ENCODE data around the gene GCK. TPM values are rescaled to one million over a fixed set of nuclear protein-coding genes. Genes with fewer than 3 reads are reported as not detected.
A peak's percentile ranks its signal among the peaks of the same experiment; 100 is the strongest.

The GCK gene
- total RNA-seq, 2 experiments from 2014 or later, result 0.53 to 1.3 TPM

GRCh38 chr7:44101303-44101965, 87.8 kb downstream of the GCK start:
- H3K36me3 Mint-ChIP-seq (ENCODE audit: low read depth), result peaks cover 3% of the 10 kb centered on the region
- H3K4me3 Mint-ChIP-seq, result no peak overlapping the region
- peaks cover 25% of the 10 kb centered on the region for H3K4me1 Mint-ChIP-seq
- no peak overlapping the region for H3K27ac Mint-ChIP-seq
- H3K27me3 Mint-ChIP-seq, result peaks cover 4% of the 10 kb centered on the region
- ChIA-PET POLR2A (no interaction called here), CTCF (no interaction called here)
- H3K9me3 Mint-ChIP-seq (ENCODE audit: low read depth), result no peaks in the 10 kb centered on the region
- intact Hi-C loops (cut with DNase I, micrococcal nuclease), result no loop called here
- DNase-seq (no peak), ATAC-seq (no peak)

DNA sequence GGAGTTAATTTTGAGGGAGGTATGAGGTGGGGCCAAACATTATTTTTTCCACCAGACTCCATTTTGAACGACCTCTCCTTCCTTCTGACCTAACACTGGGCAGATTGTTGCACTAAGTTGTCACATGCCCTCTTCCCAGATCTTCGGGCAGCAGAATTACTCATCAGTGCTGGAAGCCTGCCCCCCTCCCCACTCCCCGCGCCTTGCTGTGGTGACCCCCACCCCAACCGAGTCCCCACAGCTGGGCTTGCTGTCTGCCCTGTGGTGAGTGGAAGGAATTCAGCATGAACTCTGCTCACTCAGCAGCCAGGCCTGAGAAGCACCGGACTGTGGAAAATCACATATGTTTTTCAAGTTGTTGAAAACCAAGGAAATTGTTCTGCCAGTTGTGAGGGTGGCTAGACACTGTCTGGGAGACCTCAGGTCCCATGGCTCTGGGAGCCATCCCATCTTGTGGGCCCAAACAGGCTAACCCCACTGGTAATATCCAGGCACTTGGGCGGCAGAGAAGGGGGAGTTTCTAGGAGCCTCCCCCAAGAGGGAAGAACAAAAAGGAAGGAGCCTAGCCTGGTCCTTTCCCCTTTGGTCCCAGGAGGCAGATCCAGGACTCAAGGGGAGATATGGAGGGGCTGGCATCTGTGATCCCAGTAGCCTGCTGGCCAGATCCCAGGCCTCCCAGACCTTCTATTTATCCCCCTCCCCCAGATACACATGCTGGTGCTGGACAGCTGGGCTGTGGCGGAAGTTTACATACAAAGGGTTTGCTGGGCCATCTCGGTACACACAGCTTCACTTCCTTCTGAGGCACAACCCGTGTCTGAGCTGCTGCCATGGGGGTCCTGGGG, 88.6 kb downstream of the GCK start:
- Mint-ChIP-seq H3K4me1 (peaks cover 21% of the 10 kb centered on the region), H3K36me3 (ENCODE audit: low read depth) (no peaks in the 10 kb centered on the region), H3K27me3 (peaks cover 4% of the 10 kb centered on the region), H3K27ac (no peak overlapping the region), H3K9me3 (ENCODE audit: low read depth) (no peaks in the 10 kb centered on the region), H3K4me3 (no peak overlapping the region)
- CTCF ChIA-PET, result no interaction called here
- POLR2A ChIA-PET, result no interaction called here
- no peak for DNase-seq
- intact Hi-C loops (cut with DNase I, micrococcal nuclease), result no loop called here
- ATAC-seq, result no peak

- CTCF ChIA-PET, result interaction anchor here (2.7 kb wide), 1 partner anchor 10 kb away, joined by 7 read pairs; no protein-coding TSS in a partner anchor
- no peak overlapping the region for H3K27ac Mint-ChIP-seq
- H3K36me3 Mint-ChIP-seq (ENCODE audit: low read depth), result no peaks in the 10 kb centered on the region
- H3K4me3 Mint-ChIP-seq, result no peak overlapping the region
- peaks cover 4% of the 10 kb centered on the region for H3K27me3 Mint-ChIP-seq
- peaks cover 15% of the 10 kb centered on the region for H3K4me1 Mint-ChIP-seq
- no peak for ATAC-seq
- intact Hi-C loops (cut with DNase I, micrococcal nuclease), result no loop called here
- no peak for DNase-seq
- POLR2A ChIA-PET, result no interaction called here
- no peaks in the 10 kb centered on the region for H3K9me3 Mint-ChIP-seq (ENCODE audit: low read depth)
Measured at GRCh38 chr7:44099669-44100068, 89.6 kb downstream of the GCK start.

DNA sequence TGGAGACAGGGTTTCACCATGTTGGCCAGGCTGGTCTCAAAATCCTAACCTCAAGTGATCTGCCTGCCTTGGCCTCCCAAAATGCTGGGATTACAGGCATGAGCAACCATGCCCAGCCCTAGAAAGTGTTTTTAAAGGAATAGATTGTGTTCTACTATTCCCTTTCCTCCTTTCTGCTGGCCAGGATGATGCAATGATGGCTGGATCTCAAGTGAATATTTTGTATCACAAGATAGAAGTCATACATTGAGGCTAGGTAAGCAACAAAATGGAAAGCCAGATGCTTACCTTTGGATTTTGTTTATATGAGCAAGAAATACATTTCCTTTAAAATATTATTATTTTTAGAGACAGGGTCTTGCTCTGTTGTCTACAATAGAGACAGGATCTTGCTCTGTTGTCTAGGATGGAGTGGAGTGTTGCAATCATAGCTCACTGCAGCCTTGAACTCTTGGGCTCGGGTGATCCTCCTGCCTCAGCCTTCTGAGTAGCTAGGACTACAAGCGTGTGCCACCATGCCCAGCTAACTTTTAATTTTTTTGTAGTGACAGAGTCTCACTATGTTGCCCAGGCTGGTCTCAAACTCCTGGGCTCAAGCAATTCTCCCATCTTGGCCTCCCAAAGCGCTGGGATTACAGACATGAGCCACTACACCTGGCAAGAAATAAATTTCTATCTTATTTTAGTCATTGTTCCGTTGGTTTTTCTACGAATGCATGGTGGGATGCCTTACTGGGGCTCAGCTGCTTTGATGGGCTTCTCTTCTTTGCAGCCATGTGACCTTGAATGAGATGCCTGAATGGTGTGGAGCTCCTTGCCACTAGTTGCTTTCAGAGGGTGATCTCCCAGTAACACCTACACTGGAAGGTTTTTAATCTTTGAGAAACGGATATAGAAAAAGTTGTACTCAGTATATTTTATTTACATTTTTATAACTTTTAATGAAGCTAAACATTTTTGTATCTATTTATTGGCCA, 90.9 kb downstream of the GCK start:
- Mint-ChIP-seq H3K4me1 (peaks cover 15% of the 10 kb centered on the region), H3K4me3 (no peak overlapping the region), H3K27ac (peak overlapping the region; percentile 49), H3K27me3 (peaks cover 3% of the 10 kb centered on the region), H3K36me3 (ENCODE audit: low read depth) (no peaks in the 10 kb centered on the region), H3K9me3 (ENCODE audit: low read depth) (no peaks in the 10 kb centered on the region)
- DNase-seq, result no peak
- ChIA-PET POLR2A (interaction anchor here (0.7 kb wide), 1 partner anchor 939 kb away, joined by 3 read pairs; no protein-coding TSS in a partner anchor), CTCF (interaction anchor here (1.0 to 2.7 kb wide), 3 partner anchors 11 to 17 kb away, joined by 5 to 7 read pairs (median 5); no protein-coding TSS in a partner anchor)
- ATAC-seq, result no peak
- intact Hi-C loops (cut with DNase I, micrococcal nuclease), result no loop called here

GRCh38 chr7:44097064-44097932, 91.9 kb downstream of the GCK start:
- DNase-seq, result peak; percentile 65
- POLR2A ChIA-PET, result no interaction called here
- no peak overlapping the region for H3K4me3 Mint-ChIP-seq

GRCh38 chr7:44096326-44096881, 92.8 kb downstream of the GCK start:
- no peaks in the 10 kb centered on the region for H3K27me3 Mint-ChIP-seq
- ATAC-seq (no peak), DNase-seq (no peak)
- peaks cover 13% of the 10 kb centered on the region for H3K4me1 Mint-ChIP-seq
- ChIA-PET POLR2A (no interaction called here), CTCF (interaction anchor here (1.2 kb wide), 1 partner anchor 11 kb away, joined by 3 read pairs; no protein-coding TSS in a partner anchor)
- H3K36me3 Mint-ChIP-seq (ENCODE audit: low read depth), result no peaks in the 10 kb centered on the region
- H3K9me3 Mint-ChIP-seq (ENCODE audit: low read depth), result no peaks in the 10 kb centered on the region
- no peak overlapping the region for H3K4me3 Mint-ChIP-seq
- intact Hi-C loops (cut with DNase I, micrococcal nuclease), result no loop called here
- H3K27ac Mint-ChIP-seq, result no peak overlapping the region

More at GRCh38 chr7:44097064-44097932, 91.9 kb downstream of the GCK start:
- Mint-ChIP-seq H3K36me3 (ENCODE audit: low read depth) (no peaks in the 10 kb centered on the region), H3K4me1 (peaks cover 13% of the 10 kb centered on the region), H3K27me3 (no peaks in the 10 kb centered on the region), H3K27ac (peak overlapping the region; percentile 52), H3K9me3 (ENCODE audit: low read depth) (no peaks in the 10 kb centered on the region)
- intact Hi-C loops (cut with DNase I, micrococcal nuclease), result no loop called here
- CTCF ChIA-PET, result interaction anchor here (0.5 to 2.7 kb wide), 4 partner anchors 12 to 178 kb away, joined by 3 to 7 read pairs (median 4); no protein-coding TSS in a partner anchor
- peak; percentile 94 for ATAC-seq

- intact Hi-C loops (cut with DNase I, micrococcal nuclease), result no loop called here
- DNase-seq, result no peak
- Mint-ChIP-seq H3K27ac (no peak overlapping the region), H3K4me1 (peaks cover 13% of the 10 kb centered on the region), H3K36me3 (ENCODE audit: low read depth) (no peaks in the 10 kb centered on the region), H3K9me3 (ENCODE audit: low read depth) (no peaks in the 10 kb centered on the region), H3K27me3 (no peaks in the 10 kb centered on the region), H3K4me3 (no peak overlapping the region)
- ChIA-PET CTCF (interaction anchor here (0.7 kb wide), 1 partner anchor 195 kb away, joined by 4 read pairs; no protein-coding TSS in a partner anchor), POLR2A (no interaction called here)
- ATAC-seq, result no peak
Measured at GRCh38 chr7:44095781-44096180, 93.5 kb downstream of the GCK start.

DNA sequence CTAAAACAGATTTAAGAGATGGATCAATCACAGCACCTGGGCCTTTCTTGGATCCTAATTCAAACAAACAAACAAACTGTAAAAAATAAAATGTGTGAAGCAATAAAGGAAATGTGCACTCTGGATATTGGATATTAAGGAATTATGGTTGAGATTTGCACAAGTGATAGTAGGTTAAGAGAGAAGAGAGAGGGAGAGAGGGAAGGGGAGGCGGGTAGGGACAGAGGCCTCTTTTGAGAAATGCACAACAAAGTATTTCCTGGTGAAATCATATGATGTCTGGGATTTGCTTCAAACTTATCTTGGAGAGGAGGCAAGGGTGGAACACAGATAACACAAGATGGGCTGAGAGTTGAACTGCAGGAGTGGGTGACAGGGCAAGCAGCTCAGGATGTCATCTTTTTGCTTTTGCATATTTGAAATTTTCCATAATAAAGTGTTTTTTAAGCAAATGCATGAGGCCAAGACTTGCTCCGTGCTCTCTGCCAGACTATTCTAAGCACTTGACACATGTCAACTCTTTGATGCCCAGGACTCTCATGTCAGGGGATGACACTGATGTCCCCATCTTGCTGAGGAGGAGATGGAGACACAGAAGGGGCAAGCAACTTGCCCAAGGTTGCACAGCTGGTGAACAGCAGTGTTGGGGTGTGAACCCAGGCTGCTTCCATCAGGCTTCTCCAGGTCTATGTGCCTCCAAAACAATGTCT, 94.2 kb downstream of the GCK start:
- H3K27me3 Mint-ChIP-seq, result no peaks in the 10 kb centered on the region
- H3K4me1 Mint-ChIP-seq, result peaks cover 13% of the 10 kb centered on the region
- H3K4me3 Mint-ChIP-seq, result no peak overlapping the region
- ATAC-seq (no peak), DNase-seq (no peak)
- ChIA-PET CTCF (interaction anchor here (0.6 to 0.7 kb wide), 2 partner anchors 50 to 194 kb away, joined by 3 to 4 read pairs; no protein-coding TSS in a partner anchor), POLR2A (no interaction called here)
- intact Hi-C loops (cut with DNase I, micrococcal nuclease), result no loop called here
- H3K9me3 Mint-ChIP-seq (ENCODE audit: low read depth), result no peaks in the 10 kb centered on the region
- no peak overlapping the region for H3K27ac Mint-ChIP-seq
- no peaks in the 10 kb centered on the region for H3K36me3 Mint-ChIP-seq (ENCODE audit: low read depth)

DNA sequence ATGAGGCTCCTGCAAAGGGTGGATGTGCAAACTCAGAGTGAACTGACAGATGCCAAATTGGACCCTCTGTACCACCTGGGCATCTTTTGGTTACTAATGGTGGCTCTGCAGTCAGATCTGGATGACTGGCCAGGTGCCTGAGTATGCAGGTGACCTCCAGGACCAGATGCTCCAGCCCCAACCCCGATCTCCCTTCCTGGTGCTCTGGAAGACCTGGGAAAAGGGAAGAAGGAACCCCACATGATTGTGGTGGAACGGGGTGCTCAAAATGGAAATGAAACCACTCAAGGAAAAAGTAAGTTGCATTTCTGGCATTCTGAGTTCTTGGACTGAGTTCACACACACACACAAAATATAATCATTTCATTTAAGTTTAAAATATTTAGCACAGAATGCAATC, 94.9 kb downstream of the GCK start:
- Mint-ChIP-seq H3K27ac (no peak overlapping the region), H3K4me3 (no peak overlapping the region), H3K36me3 (ENCODE audit: low read depth) (no peaks in the 10 kb centered on the region), H3K9me3 (ENCODE audit: low read depth) (no peaks in the 10 kb centered on the region), H3K27me3 (no peaks in the 10 kb centered on the region), H3K4me1 (peaks cover 13% of the 10 kb centered on the region)
- ATAC-seq (no peak), DNase-seq (no peak)
- CTCF ChIA-PET, result no interaction called here
- intact Hi-C loops (cut with DNase I, micrococcal nuclease), result no loop called here
- POLR2A ChIA-PET, result no interaction called here
